Hepatocyte (in vitro differentiated cells): ENCODE data around the gene ZNF41. TPM values are rescaled to one million over a fixed set of nuclear protein-coding genes. Genes with fewer than 3 reads are reported as not detected.

Source experiments
- DNase-seq: peaks from one replicate; pipeline ENCODE4 v3.0.0-alpha.2; 2016; ENCODE audit warnings: low spot score
- H2AFZ ChIP-seq: fragments of 200-600 bp; sonication (generic); 2 replicates; pipeline ENCODE4 v1.6.0; 2016; ENCODE audit warnings: antibody characterized with exemption, mild to moderate bottlenecking
- H3K27ac ChIP-seq: fragments of 200-600 bp; sonication (generic); 2 replicates; pipeline ENCODE4 v1.5.1; 2016; ENCODE audit warnings: mild to moderate bottlenecking
- H3K27me3 ChIP-seq: fragments of 200-600 bp; sonication (generic); 2 replicates; pipeline ENCODE4 v1.6.1; 2016
- H3K36me3 ChIP-seq: fragments of 200-600 bp; sonication (generic); replicated peaks from 2 replicates; pipeline ENCODE4 v1.5.1; 2016; ENCODE audit warnings: low read depth; ENCODE audit not compliant: insufficient read depth
- H3K4me1 ChIP-seq: fragments of 200-600 bp; sonication (generic); 2 replicates; pipeline ENCODE4 v1.5.1; 2016; ENCODE audit warnings: mild to moderate bottlenecking, moderate library complexity; ENCODE audit not compliant: insufficient read depth
- H3K4me2 ChIP-seq: fragments of 200-600 bp; sonication (generic); 2 replicates; pipeline ENCODE4 v1.6.0; 2016
- H3K4me3 ChIP-seq: fragments of 200-600 bp; sonication (generic); 2 replicates; pipeline ENCODE4 v1.5.1; 2016; ENCODE audit warnings: mild to moderate bottlenecking
- H3K79me2 ChIP-seq: fragments of 200-600 bp; sonication (generic); 2 replicates; pipeline ENCODE4 v1.6.0; 2017; ENCODE audit warnings: mild to moderate bottlenecking
- H3K9me2 ChIP-seq: fragments of 200-600 bp; sonication (generic); replicated peaks from 2 replicates; pipeline ENCODE4 v1.6.0; 2017; ENCODE audit warnings: mild to moderate bottlenecking; ENCODE audit not compliant: insufficient read depth
- H3K9me3 ChIP-seq: fragments of 200-600 bp; sonication (generic); 2 replicates; pipeline ENCODE4 v1.5.1; 2016; ENCODE audit warnings: low read depth, mild to moderate bottlenecking
- H4K20me1 ChIP-seq: fragments of 200-600 bp; sonication (generic); 2 replicates; pipeline ENCODE4 v1.6.0; 2016; ENCODE audit warnings: mild to moderate bottlenecking; ENCODE audit not compliant: insufficient read depth, poor library complexity, severe bottlenecking
- EZH2 ChIP-seq: fragments of 200-600 bp; sonication (generic); IDR thresholded peaks from 2 replicates; pipeline ENCODE4 v1.6.1; 2016; ENCODE audit warnings: antibody characterized with exemption, mild to moderate bottlenecking, borderline replicate concordance
- EZH2phosphoT487 ChIP-seq: fragments of 200-600 bp; sonication (generic); IDR thresholded peaks from one replicate; pipeline ENCODE4 v1.6.1; 2018; ENCODE audit warnings: antibody characterized with exemption, mild to moderate bottlenecking, low read depth, moderate library complexity; ENCODE audit not compliant: unreplicated experiment, severe bottlenecking
- WGBS: methylation state at CpG from one replicate; pipeline ENCODE4 v1.1.6; 2016; ENCODE audit warnings: low lambda C conversion rate; ENCODE audit errors: missing lambda C conversion rate; 5-methylcytosine and 5-hydroxymethylcytosine counted together
- polyA plus RNA-seq: library from polyadenylated mRNA; unstranded; fragments of >200 nt; fragmentation: Nextera tagmentation; extraction: Ambion mirVana; gene quantifications from 2 replicates; pipeline ENCODE4 v1.2.1, GENCODE V29; 2016
- total RNA-seq: library from RNA; depleted of rRNA; stranded (reverse); fragments of >200 nt; gene quantifications from 2 replicates; pipeline ENCODE4 v1.2.3, GENCODE V29; 2014
- TF ChIP-seq, protein P1 (sequence below): fragments of 200-600 bp; sonication (generic); IDR thresholded peaks from 2 replicates; pipeline ENCODE4 v1.5.1; 2016; ENCODE audit warnings: antibody characterized with exemption, mild to moderate bottlenecking; ENCODE audit not compliant: poor library complexity

The ZNF41 gene
- total and polyA plus RNA-seq, 2 experiments from 2014 or later = 2.2 to 4.3 TPM

DNA sequence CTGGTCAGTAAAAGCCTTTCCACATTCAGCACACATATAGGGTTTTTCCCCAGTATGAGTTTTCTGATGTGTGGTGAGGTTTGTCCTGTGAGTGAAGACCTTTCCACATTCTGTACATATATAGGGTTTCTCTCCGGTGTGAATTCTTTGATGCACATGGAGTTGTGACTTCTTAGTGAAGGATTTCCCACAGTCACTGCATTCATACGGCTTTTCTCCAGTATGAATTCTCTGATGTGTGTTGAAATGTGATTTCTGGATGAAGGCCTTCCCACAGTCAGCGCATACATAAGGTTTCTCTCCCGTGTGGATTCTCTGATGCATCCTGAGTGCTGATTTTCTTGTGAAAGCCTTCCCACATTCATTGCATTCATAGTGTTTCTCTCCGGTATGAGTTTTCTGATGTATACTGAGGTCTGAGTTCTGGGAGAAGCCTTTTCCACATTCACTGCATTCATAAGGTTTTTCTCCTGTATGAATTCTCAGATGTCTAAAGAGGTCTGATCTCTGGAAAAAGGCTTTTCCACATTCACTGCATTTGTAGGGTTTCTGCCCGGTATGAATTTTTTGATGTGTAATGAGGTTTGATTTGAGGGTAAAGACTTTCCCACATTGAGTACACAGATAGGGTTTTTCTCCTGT lies 34.7 kb downstream of the ZNF41 start:
- no peaks in the 10 kb centered on the region for H3K36me3 ChIP-seq
- 87% methylated on average over 6 of the region's 6 CpGs for WGBS
- no peak for DNase-seq
- no peak overlapping the region for H2AFZ ChIP-seq
- peaks cover 14% of the 10 kb centered on the region for H3K9me3 ChIP-seq
- H3K27me3 ChIP-seq = no peaks in the 10 kb centered on the region
- H3K4me3 ChIP-seq = no peak overlapping the region
- H4K20me1 ChIP-seq = no peaks in the 10 kb centered on the region
- H3K4me1 ChIP-seq = no peaks in the 10 kb centered on the region
- no peaks in the 10 kb centered on the region for H3K9me2 ChIP-seq
- TF ChIP-seq, protein P1, sequence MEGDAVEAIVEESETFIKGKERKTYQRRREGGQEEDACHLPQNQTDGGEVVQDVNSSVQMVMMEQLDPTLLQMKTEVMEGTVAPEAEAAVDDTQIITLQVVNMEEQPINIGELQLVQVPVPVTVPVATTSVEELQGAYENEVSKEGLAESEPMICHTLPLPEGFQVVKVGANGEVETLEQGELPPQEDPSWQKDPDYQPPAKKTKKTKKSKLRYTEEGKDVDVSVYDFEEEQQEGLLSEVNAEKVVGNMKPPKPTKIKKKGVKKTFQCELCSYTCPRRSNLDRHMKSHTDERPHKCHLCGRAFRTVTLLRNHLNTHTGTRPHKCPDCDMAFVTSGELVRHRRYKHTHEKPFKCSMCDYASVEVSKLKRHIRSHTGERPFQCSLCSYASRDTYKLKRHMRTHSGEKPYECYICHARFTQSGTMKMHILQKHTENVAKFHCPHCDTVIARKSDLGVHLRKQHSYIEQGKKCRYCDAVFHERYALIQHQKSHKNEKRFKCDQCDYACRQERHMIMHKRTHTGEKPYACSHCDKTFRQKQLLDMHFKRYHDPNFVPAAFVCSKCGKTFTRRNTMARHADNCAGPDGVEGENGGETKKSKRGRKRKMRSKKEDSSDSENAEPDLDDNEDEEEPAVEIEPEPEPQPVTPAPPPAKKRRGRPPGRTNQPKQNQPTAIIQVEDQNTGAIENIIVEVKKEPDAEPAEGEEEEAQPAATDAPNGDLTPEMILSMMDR = no peak
- TF ChIP-seq EZH2phosphoT487 (no peak), EZH2 (no peak)
- no peak overlapping the region for H3K4me2 ChIP-seq
- H3K79me2 ChIP-seq = no peaks in the 10 kb centered on the region
- H3K27ac ChIP-seq = no peak overlapping the region

DNA sequence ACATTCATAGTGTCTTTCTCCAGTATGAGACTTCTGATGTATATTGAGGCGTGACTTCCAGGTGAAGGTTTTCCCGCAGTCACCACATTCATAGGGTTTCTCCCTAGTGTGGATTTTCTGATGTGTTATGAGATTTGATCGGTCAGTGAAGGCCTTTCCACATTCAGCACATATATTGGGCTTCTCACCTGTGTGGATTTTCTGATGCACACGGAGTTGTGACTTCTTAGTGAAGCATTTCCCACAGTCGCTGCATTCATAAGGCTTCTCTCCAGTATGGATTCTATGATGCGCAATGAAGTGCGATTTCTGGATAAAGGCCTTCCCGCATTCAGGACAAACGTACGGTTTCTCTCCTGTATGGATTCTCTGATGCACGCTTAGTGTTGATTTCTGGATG lies 35.4 kb downstream of the ZNF41 start:
- 87% methylated on average over 11 of the region's 11 CpGs for WGBS
- Histone ChIP-seq H2AFZ (no peak overlapping the region), H3K4me3 (no peak overlapping the region), H3K4me2 (no peak overlapping the region), H3K9me3 (peaks cover 14% of the 10 kb centered on the region), H4K20me1 (no peaks in the 10 kb centered on the region), H3K27ac (no peak overlapping the region), H3K4me1 (no peaks in the 10 kb centered on the region), H3K79me2 (no peaks in the 10 kb centered on the region), H3K9me2 (no peaks in the 10 kb centered on the region), H3K27me3 (no peaks in the 10 kb centered on the region), H3K36me3 (no peaks in the 10 kb centered on the region)
- no peak for TF ChIP-seq EZH2
- TF ChIP-seq EZH2phosphoT487 = no peak
- TF ChIP-seq, protein P1 = no peak
- no peak for DNase-seq

DNA sequence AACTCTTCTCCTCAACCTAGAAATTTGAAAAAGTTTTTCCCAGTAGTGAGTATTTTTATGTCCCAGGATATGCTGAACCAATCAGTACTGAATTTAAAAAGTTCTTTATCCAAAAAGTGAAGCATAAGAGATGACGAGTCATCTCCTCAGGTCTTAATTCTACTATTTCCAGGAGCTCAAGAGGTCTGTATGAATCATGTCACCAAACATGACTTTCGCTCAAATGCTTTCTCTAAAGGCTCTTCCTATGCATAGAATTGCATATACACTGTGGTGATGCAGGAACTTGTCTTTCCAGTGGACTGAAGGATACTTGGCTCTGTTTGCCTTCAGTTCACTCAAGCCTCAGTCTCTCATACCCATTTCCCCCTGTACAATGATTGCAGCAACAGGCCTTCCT lies 36.1 kb downstream of the ZNF41 start:
- WGBS = 70% methylated on average over 2 of the region's 2 CpGs
- H2AFZ ChIP-seq = no peak overlapping the region
- no peak for DNase-seq
- H3K4me1 ChIP-seq = no peaks in the 10 kb centered on the region
- H3K4me3 ChIP-seq = no peak overlapping the region
- no peaks in the 10 kb centered on the region for H3K79me2 ChIP-seq
- H3K36me3 ChIP-seq = no peaks in the 10 kb centered on the region
- no peaks in the 10 kb centered on the region for H3K27me3 ChIP-seq
- H3K9me2 ChIP-seq = no peaks in the 10 kb centered on the region
- peaks cover 14% of the 10 kb centered on the region for H3K9me3 ChIP-seq
- TF ChIP-seq EZH2phosphoT487 = no peak
- TF ChIP-seq, protein P1 = no peak
- TF ChIP-seq EZH2 = no peak
- H3K27ac ChIP-seq = no peak overlapping the region
- no peak overlapping the region for H3K4me2 ChIP-seq
- H4K20me1 ChIP-seq = no peaks in the 10 kb centered on the region
